ENCODE measurements around the gene DUS1L. TPM values are rescaled to one million over a fixed set of nuclear protein-coding genes. Genes with fewer than 3 reads are reported as not detected.

The DUS1L gene
- total RNA-seq, 6 experiments from 2014 or later: 61.8 to 115 (median 89.9) TPM

- DNase-seq: peak in 1 of 3 donors; percentile 49
- Histone ChIP-seq H3K4me1 (peaks cover 0 to 74% (median 28%) of the 10 kb centered on the region in 4 donors), H3K36me3 (peaks cover 0 to 23% (median 4%) of the 10 kb centered on the region in 4 donors), H3K9me3 (no peaks in the 10 kb centered on the region), H3K27ac (peak overlapping the region; percentile 92 to 99 (median 94)), H3K27me3 (no peaks in the 10 kb centered on the region), H3K4me3 (peak overlapping the region; percentile 43 to 98 (median 57))
- intact Hi-C loops (cut with DNase I): loop anchor here in 1 of 2 donors (10.0 kb wide), 1 partner anchor 64 kb away; the partner anchor contains the start of genes DCXR and RAC3
- TF ChIP-seq CTCF (IDR thresholded peaks at IDR 0.05) (no peak), POLR2A (IDR thresholded peaks at IDR 0.05) (no peak)
- no peak for ATAC-seq
- no CpG with 5 or more reads among the region's 80 CpGs for WGBS (ENCODE audit: insufficient coverage, low coverage, low lambda C conversion rate, missing lambda C conversion rate)
These were observed 33.5 kb upstream of the DUS1L start for GRCh38 chr17:82098939-82099763.

- no peaks in the 10 kb centered on the region for H3K27me3 ChIP-seq
- peak within 1 kb of the TSS; percentile 82 to 98 (median 84) for H3K4me3 ChIP-seq
- H3K4me1 ChIP-seq: peaks cover 0 to 69% (median 28%) of the 10 kb centered on the region in 4 donors
- H3K36me3 ChIP-seq: peaks cover 0 to 31% (median 8%) of the 10 kb centered on the region in 4 donors
- no CpG with 5 or more reads among the region's 124 CpGs for WGBS (ENCODE audit: insufficient coverage, low coverage, low lambda C conversion rate, missing lambda C conversion rate)
- TF ChIP-seq POLR2A (IDR thresholded peaks at IDR 0.05) (peak; percentile 99), CTCF (IDR thresholded peaks at IDR 0.05) (peak in 3 of 4 donors; percentile 26 to 45 (median 29))
- no peaks in the 10 kb centered on the region for H3K9me3 ChIP-seq
- peak within 1 kb of the TSS; percentile 93 to 99 (median 94) for H3K27ac ChIP-seq
- peak; percentile 97 to 98 (median 98) for DNase-seq
- intact Hi-C loops (cut with DNase I): loop anchor here in 1 of 2 donors (10.0 kb wide), 1 partner anchor 64 kb away; the partner anchor contains the start of genes DCXR and RAC3
- peak; percentile 37 to 49 (median 47) for ATAC-seq
These were observed 32.8 kb upstream of the DUS1L start, which contains the start of gene FASN for GRCh38 chr17:82098169-82098938. TSS of gene FASN (minus strand) at chr17:82098236. CDS start at chr17:82096445, 1,791 bp downstream.

- Histone ChIP-seq H3K4me3 (peak overlapping the region; percentile 82 to 98 (median 84)), H3K9me3 (no peaks in the 10 kb centered on the region), H3K27ac (peak overlapping the region; percentile 93 to 99 (median 94)), H3K36me3 (peaks cover 0 to 36% (median 10%) of the 10 kb centered on the region in 4 donors), H3K4me1 (peaks cover 0 to 64% (median 27%) of the 10 kb centered on the region in 4 donors), H3K27me3 (no peaks in the 10 kb centered on the region)
- intact Hi-C loops (cut with DNase I): loop anchor here in 1 of 2 donors (10.0 kb wide), 1 partner anchor 63 kb away; the partner anchor contains the start of genes DCXR and RAC3
- no CpG with 5 or more reads among the region's 36 CpGs for WGBS (ENCODE audit: insufficient coverage, low coverage, low lambda C conversion rate, missing lambda C conversion rate)
- no peak for TF ChIP-seq CTCF (IDR thresholded peaks at IDR 0.05)
- TF ChIP-seq POLR2A (IDR thresholded peaks at IDR 0.05): no peak
- DNase-seq (no peak), ATAC-seq (no peak)
These were observed 32.2 kb upstream of the DUS1L start for GRCh38 chr17:82097919-82098168.

GRCh38 chr17:82097184-82097918 lies 31.7 kb upstream of the DUS1L start:
- 0% methylated on average over 5 of the region's 77 CpGs for WGBS (ENCODE audit: insufficient coverage, low coverage, low lambda C conversion rate, missing lambda C conversion rate)
- intact Hi-C loops (cut with DNase I): loop anchor here in 1 of 2 donors (10.0 kb wide), 1 partner anchor 63 kb away; the partner anchor contains the start of genes DCXR and RAC3
- Histone ChIP-seq H3K4me3 (peak overlapping the region; percentile 82 to 98 (median 84)), H3K27me3 (no peaks in the 10 kb centered on the region), H3K4me1 (peaks cover 0 to 62% (median 26%) of the 10 kb centered on the region in 4 donors), H3K9me3 (no peaks in the 10 kb centered on the region), H3K36me3 (peaks cover 0 to 41% (median 13%) of the 10 kb centered on the region in 4 donors), H3K27ac (peak overlapping the region; percentile 93 to 99 (median 94))
- peak in 2 of 3 donors; percentile 54 to 67 for DNase-seq
- ATAC-seq: no peak
- TF ChIP-seq POLR2A (IDR thresholded peaks at IDR 0.05) (no peak), CTCF (IDR thresholded peaks at IDR 0.05) (no peak)
